Measurements from ENCODE around the gene EID2B.

- no peak for TF ChIP-seq CTCF (conservative IDR thresholded peaks at IDR 0.05; ENCODE audit: low read depth, low read length)
- TF ChIP-seq EZH2 (IDR thresholded peaks at IDR 0.05; ENCODE audit: low read length, unreplicated experiment), result no peak
Measured at GRCh38 chr19:39497701-39497995, 35.0 kb downstream of the EID2B start.
